GM18502 (cell line): ENCODE data around the gene CA11.
"Not testable (repeated sequence)": the region's sequence is repeated elsewhere in the genome, so short reads cannot be mapped to it uniquely, and the experiment has no call there.

Experiments
- ATAC-seq: cut with Tn5 transposase; IDR thresholded peaks from one replicate; pipeline ENCODE4 v1.9.1; 2021; ENCODE audit warnings: mild to moderate bottlenecking; ENCODE audit not compliant: unreplicated experiment, poor library complexity

CA11 gene

DNA sequence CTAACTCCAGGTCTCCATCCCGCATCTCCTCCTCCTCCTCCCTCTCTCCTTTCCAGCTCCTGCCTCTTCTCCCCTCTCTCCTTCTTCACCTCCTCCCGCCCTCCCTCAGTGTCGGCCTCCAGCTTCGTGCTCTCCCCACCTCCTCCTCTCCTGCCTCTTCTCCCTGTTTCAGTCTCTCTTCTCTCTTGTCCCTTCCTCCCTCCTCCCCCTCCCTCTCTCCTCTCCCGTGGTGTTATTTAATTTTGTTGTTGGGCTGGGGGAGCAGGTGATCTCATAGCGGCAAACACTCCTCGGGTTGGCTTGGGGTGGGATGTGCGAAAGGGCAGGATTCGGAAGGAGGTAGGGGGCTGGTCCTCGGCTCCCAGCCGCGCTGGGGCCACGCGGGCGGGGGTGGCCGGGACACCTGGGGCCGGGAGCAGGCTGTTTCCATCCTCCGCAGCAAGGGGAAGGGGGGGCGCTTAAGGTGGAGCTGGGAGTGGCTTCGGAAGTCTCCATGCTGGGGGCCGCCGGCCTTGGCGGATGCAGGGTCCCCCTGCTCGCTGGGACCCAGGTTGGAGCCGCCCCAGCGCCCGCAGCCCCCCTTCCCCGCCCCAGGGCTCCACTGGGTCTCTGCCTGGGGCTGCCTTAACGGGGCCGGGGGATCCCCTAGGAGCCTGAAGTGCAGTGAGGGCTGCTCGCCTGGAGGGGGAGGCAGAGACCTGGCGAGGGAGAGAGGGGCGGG is at the start of gene CA11:
CA11 (minus strand) TSS at position 187 of the 721 bp plus-strand sequence. CDS start 555 bp downstream, outside the sequence.
- ATAC-seq: peak; percentile 79

GRCh38 chr19:48693629-48694028 is 47.6 kb upstream of the CA11 start:
- not testable (repeated sequence) for ATAC-seq

GRCh38 chr19:48689449-48689848 is 43.5 kb upstream of the CA11 start:
- no peak for ATAC-seq

DNA sequence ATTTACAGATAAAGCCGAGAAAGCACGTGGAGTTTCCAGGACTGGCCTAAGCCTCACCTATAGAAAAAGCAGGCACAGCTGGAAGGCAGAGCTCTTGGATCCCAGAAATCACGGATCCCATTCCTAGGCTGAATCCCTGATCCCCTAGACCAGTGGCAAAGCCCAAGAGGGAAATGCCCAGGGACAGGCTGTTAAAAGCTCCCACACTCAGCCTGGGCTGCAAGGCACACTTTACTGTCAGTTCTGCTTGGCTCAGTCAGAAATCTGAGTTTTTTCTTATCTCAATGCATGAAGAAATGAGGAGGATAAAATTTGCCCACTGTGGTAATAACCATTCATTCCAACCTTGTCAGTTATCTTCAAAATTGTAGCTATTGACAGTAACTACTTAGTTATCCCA is 41.8 kb upstream of the CA11 start:
- ATAC-seq: no peak

DNA sequence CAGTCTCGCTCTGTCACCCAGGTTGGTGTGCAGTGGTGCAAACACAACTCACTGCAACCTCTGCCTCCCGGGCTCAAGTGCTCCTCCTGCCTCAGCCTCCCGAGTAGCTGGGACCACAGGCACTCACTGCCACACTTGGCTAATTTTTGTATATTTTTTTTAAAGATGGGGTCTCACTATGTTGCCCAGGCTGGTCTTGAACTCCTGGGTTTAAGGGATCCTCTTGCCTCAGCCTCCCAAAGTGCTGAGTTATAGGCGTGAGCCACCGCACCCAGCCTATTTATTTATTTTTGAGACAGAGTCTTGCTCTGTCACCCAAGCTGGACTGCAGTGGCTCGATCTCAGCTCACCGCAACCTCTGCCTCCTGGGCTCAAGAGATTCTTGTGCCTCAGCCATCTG is 40.6 kb upstream of the CA11 start:
- ATAC-seq: not testable (repeated sequence)

DNA sequence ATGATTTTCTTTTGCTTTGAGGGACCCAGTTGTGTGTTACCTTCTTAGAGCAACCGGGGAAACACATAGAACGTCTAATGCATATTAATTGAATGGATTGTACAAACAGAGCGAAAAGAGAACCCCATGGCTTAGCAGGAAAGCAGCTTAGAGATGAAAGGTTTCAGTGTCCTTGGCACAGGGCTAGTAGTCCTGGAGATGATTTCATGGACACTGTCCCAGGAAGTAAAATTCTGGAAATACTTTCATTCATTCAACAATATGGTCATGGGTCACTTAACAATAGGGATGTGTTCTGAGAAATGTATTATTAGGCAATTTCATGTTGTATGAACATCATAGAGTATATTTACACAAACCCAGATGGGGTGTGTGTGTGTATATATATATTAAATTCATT is 40.1 kb upstream of the CA11 start:
- no peak for ATAC-seq

- ATAC-seq: no peak
Measured at GRCh38 chr19:48685583-48685982, 39.6 kb upstream of the CA11 start.

DNA sequence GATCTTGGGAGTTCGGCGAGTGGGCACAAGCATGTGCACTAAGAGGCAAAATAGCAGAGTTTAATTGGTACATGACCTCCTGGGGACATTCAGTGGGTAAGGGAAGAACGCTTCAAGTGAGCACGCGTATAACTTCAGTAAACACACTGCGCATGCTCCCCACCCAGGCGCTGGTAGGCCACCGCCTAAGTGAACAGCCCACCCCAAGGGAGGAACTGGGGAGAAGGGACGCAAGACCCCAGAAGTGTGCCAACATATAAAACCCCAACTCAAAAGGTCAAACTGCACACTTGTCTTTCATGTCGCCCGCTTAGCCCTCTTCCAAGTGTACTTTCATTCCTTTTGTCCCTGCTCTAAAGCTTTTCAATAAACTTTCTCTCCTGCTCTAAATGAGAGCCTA is 37.4 kb upstream of the CA11 start:
- ATAC-seq: no peak

DNA sequence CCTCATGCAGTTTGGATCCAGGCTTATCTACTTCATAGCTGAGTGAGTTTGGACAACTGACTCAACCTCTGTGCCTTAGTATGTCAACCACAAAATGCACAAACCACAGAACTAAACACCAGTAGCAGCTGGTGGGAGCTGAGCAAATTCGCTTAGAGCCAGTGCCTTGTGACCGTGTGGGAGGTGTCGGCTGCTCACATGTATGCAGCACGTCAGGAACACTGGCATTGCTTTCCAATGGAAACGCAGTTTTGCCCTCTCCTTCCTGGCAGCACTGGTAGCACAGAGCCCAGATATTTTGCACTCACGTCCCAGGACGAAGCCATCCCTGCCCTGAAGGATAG is 35.1 kb upstream of the CA11 start:
- ATAC-seq: no peak

DNA sequence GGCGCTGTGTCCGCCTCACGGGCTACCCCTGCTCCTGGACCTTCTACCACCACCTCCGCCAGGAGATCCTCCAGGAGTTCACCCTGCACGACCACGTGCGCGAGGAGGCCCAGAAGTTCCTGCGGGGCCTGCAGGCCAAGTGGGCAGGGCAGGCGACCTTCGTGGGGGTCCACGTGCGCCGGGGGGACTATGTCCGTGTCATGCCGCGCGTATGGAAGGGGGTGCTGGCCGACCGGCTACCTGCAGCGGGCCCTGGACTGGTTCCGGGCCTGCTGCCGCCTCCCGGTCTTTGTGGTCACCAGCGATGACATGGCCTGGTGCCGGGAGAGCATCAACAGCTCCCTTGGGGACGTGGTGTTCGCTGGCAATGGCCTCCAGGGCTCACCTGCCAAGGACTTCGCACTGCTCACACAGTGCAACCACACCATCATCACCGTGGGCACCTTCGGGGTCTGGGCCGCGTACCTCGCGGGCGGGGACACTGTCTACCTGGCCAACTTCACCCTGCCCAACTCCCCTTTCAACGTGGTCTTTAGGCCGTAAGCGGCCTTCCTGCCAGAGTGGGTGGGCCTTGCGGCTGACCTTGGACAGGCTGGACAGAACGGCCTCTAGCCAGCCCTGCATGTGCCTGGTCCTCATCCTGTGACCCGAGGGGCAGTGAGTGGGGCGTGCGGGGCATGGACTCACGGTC is 34.6 kb upstream of the CA11 start:
- ATAC-seq: no peak

DNA sequence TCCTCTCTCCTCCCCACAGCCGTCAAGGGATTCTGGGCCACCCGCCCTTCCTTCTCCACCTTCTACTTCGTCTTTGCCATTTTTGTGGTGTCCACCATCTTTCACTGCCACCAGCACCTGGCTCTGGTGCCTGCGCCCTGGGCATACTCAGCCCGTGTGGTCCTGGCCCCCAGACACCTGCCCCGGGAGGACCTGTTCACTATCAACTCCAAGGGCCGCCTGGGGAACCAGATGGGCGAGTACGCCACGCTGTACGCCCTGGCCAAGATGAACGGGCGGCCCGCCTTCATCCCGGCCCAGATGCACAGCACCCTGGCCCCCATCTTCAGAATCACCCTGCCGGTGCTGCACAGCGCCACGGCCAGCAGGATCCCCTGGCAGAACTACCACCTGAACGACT is 34.0 kb upstream of the CA11 start:
- ATAC-seq: not testable (repeated sequence)

DNA sequence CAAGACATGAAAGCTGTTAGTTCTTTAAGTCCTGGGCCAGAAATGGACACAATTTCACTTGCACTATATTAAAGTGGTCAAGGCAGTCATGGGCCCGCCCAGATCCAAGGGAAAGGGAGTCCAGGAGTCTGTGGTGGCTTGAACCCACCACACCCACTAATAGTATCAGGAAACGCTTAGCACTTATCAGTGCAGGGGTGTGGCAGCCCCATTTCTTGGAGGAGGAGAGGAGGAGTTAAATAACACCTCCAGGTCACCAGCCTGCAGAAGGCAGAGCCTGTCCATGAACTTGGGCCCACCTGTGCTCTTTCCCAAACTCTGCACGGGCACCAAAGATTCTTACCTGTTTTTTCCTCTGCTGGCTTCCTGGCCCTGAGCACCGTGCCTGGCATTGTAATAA is 32.2 kb upstream of the CA11 start:
- ATAC-seq: no peak

DNA sequence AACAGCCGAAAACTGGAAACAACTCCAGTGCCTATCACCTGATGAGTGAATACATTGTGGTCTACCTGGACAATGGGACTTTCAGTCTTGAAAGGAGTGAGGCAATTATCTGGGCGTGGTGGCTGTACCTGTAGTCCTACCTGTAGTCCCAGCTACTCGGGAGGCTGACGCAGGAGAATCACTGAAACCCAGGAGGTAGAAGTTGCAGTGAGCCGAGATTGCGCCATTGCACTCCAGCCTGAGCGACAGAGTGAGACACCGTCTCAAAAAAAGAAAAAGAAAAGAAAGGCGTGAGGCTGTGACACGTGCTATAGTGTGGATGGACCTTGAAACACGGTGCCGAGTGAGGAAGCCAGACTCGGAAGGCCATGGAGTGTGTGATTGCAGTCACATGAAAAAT is 30.9 kb upstream of the CA11 start:
- no peak for ATAC-seq

DNA sequence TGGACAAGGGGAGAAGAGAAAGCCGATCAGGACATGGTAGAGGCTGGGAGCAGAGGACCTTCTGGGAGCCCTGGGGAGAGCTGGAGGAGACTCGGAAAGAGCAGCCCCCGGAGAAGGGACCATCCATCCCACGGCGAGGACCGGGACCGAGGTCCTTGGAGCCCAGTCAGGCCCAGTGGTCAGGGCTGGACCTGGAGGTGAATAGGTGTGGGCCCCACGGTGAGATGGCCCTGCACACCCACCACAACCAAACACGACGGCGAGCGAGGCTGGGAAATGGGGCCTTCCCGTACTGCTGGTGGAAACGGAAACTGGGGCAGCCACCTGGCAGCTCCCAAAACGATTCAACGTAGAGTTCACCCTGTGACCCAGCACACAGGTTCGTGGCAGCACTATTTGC is 30.5 kb upstream of the CA11 start:
- ATAC-seq: no peak

- no peak for ATAC-seq
Measured at GRCh38 chr19:48674921-48675824, 29.2 kb upstream of the CA11 start.

DNA sequence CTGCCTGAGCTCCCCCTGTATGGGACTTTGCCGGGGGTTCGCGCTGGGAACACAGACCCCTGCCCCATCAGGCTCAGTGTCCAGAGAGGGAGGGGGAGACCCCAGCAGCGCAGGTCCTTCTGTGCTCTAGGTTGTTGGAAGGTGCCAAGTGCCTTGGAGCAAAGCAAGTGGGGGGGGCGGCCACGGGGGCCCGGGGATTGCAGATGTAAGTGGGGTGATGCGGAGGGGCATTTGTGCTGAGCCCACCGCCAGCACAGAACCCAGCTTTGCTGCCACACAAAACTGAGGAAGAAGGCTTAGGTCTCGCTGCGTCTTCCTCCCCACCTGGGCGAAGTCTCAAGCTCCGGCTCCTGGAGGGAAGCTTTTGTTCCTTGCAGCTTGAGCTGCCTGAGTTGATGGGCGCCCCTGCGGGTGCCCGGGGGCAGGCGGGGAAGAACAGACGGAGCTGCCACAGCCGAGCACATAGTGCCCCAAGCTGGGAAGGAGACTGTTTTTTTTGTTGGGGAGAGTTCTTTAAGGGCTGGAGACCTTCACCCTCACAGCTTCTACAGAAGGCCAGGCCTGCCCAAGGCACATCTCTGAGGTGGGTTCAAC is 28.3 kb upstream of the CA11 start:
- ATAC-seq: no peak

- ATAC-seq: no peak
Measured at GRCh38 chr19:48673436-48674100, 27.6 kb upstream of the CA11 start.

DNA sequence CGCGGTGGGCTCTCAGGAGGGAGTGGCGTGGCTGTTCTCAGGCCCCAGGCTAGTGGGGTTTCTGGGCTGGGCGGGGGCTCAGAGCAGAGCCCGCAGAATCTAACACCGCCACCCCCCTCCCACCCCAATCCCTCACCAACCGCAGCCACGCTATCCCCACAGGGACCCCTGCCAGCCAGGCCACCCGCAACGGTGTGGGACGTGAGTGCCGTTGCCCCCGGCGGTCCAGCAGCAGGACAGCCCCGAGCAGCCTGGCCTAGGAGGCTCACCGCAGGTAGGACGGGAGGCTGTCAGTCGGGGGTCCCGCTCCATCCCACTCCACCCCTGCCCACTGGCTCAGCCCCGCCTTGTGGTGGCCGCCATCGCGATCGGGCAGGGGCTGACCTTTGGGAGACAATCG is 27.0 kb upstream of the CA11 start, which contains the start of gene NTN5:
NTN5 (minus strand) TSS at position 24 of the 400 bp plus-strand sequence. CDS start 2,031 bp downstream, outside the sequence.
- no peak for ATAC-seq

DNA sequence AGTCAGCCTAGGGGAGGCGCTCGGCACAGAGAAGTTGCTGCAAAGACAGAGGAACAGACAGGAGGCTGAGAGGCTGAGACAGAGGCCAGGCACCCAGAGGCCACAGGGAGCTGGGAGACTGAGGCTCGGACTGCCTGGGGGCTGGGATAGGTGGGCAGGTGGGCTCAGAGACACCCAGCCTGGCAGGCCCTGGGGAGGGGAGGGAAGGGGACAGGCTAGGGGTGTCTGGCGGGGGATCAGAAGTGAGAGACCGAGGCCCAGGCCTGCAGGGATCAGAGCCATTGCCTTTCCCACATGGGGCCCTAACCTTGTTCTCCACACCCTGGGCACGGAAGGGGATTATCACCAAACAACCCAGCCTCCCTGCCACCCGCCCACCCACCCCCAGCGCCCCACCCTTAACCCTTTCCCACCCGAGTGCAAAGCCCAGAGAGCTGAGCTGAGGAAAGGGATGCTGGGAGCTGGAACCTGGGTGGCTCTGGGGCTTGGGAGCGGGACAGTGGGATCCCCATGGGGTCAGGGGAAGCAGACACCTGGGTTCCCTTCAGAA is 25.5 kb upstream of the CA11 start:
- no peak for ATAC-seq
